HFF-Myc (cell line): ENCODE data around the gene C1QTNF4.

Experiments
- DNase-seq: peaks from one replicate; pipeline ENCODE4 v3.0.0-alpha.2; 2011; ENCODE audit warnings: low read depth; ENCODE audit errors: extremely low read depth
- H3K4me3 ChIP-seq: replicated peaks from 2 replicates; pipeline ENCODE4 v1.5.1; 2011; ENCODE audit warnings: low read depth, mild to moderate bottlenecking, control low read depth, low read length
- CTCF ChIP-seq: IDR thresholded peaks from 2 replicates; pipeline ENCODE4 v1.5.1; 2012; ENCODE audit warnings: mild to moderate bottlenecking, low read depth, low read length, control low read depth; ENCODE audit errors: missing control alignments

C1QTNF4 gene

GRCh38 chr11:47595029-47595428, 818 bp upstream of the C1QTNF4 start:
- no peak for TF ChIP-seq CTCF
- no peak for DNase-seq

DNA sequence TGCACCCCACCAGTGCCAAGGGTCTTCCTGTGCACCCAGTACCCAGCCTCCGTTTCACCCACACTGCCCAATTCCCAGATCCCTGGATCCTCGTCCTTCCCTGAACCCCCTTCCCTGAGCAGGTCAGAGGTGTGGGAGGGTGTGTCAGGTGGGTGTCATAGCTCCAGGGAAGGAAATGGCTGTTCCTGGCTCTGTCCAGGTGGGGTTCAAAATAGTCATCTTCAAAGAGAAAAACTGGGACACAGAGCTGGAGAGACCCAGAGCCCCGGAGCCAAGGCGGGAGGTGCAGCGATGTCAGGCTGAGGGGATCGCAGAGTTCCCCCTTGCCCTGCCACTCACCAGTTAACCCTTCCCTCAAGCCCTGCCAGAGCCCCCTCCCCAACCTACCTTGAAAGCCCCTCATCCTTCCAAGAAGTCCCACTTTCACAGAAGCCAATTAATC, 698 bp downstream of the C1QTNF4 start:
- H3K4me3 ChIP-seq: peak overlapping the region; percentile 13; the same call in 1 of the 2 replicates
- no peak for DNase-seq
- no peak for TF ChIP-seq CTCF

More at GRCh38 chr11:47595029-47595428, 818 bp upstream of the C1QTNF4 start:
- H3K4me3 ChIP-seq: no peak overlapping the region

- no peak for TF ChIP-seq CTCF
- no peak overlapping the region for H3K4me3 ChIP-seq
- no peak for DNase-seq
Observed at GRCh38 chr11:47592970-47593369, 1.2 kb downstream of the C1QTNF4 start.

DNA sequence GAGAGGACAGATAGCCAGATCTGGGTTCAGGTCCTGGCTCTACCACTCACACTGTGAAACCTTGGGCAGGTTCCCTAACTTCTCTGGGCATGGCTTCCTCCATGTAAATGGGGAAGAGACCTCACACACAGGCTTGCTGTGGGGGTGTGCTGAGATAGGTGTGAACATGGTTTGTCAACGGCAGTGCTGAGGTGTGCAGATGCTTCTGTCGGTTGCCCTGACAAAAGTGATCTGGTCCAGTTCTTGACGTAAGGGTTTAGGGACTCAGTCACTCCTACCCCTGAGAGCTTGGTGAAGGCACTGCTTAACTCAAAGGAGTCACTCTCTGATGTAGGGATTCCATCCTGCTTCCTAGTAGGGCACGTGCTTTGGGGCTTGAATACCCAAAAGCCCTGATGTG, 2.0 kb downstream of the C1QTNF4 start:
- DNase-seq: no peak

GRCh38 chr11:47591764-47592163, 2.4 kb downstream of the C1QTNF4 start:
- H3K4me3 ChIP-seq: no peak overlapping the region
- DNase-seq: no peak
- TF ChIP-seq CTCF: no peak

More for the DNA sequence above, 2.0 kb downstream of the C1QTNF4 start:
- TF ChIP-seq CTCF: no peak
- H3K4me3 ChIP-seq: no peak overlapping the region

GRCh38 chr11:47589977-47590861, 4.0 kb downstream of the C1QTNF4 start:
- no peak for TF ChIP-seq CTCF
- H3K4me3 ChIP-seq: peak overlapping the region; percentile 19
- DNase-seq: no peak
